Body of pancreas (tissue), 4 donors: ENCODE data around the gene TWF2. TPM values are rescaled to one million over a fixed set of nuclear protein-coding genes. Genes with fewer than 3 reads are reported as not detected.

Source experiments
- ATAC-seq: fragments of 150-250 bp; one replicate; pipeline ENCODE4 v1.9.1; 2016
- DNase-seq, 4 donors: peaks; one replicate each; pipeline ENCODE4 v3.0.0-alpha.2; 2019
- H3K27ac ChIP-seq, 4 donors: fragments of 200-600 bp; sonication (generic); 1 replicate in 3 of 4; 2 replicates in 1 of 4; pipeline versions ENCODE4 v1.5.1 to v1.6.1; 2016 to 2019; ENCODE audit warnings: mild to moderate bottlenecking in 1 of 4, mixed read lengths in 1 of 4, moderate library complexity in 1 of 4
- H3K27me3 ChIP-seq, 2 donors: fragments of 200-600 bp; sonication (generic); one replicate each; pipeline ENCODE4 v1.6.0; 2016; ENCODE audit warnings: mild to moderate bottlenecking in 1 of 2
- H3K36me3 ChIP-seq, 2 donors: fragments of 200-600 bp; sonication (generic); replicated peaks in 1 of 2; 2 replicates each; pipeline ENCODE4 v1.5.1; 2016; ENCODE audit warnings: low read depth in 2 of 2; ENCODE audit not compliant: insufficient read depth in 1 of 2
- H3K4me1 ChIP-seq: fragments of 200-600 bp; sonication (generic); one replicate; pipeline ENCODE4 v1.6.0; 2016
- H3K4me3 ChIP-seq, 2 donors: fragments of 200-600 bp; sonication (generic); 1 replicate in 1 of 2; 2 replicates in 1 of 2; pipeline ENCODE4 v1.5.1; 2016 to 2019
- H3K9me3 ChIP-seq, 3 donors: fragments of 200-600 bp; sonication (generic); 1 replicate in 2 of 3; 2 replicates in 1 of 3; pipeline ENCODE4 v1.5.1; 2016
- POLR2A ChIP-seq, 3 donors: fragments of 450-650 bp; IDR thresholded peaks; one replicate each; pipeline ENCODE4 v1.6.1; 2016; ENCODE audit warnings: antibody characterized with exemption in 3 of 3, mild to moderate bottlenecking in 2 of 3
- WGBS, 2 donors: methylation state at CpG; one replicate each; pipeline ENCODE4 v1.1.5; 2017; 5-methylcytosine and 5-hydroxymethylcytosine counted together
- intact Hi-C: fragments of 100-400 bp; cut with DNase I; formaldehyde crosslinking; loops from one replicate; pipeline ENCODE4 v1.15.1; 2023
- total RNA-seq, 2 donors: library from RNA; depleted of rRNA; stranded (reverse); fragments of >200 nt; gene quantifications; one replicate each; pipeline ENCODE4 v1.1.0, GENCODE V29; 2016
- TF ChIP-seq, protein P1 (sequence below), 7 experiments: fragments of 450-650 bp in 4 of 7; fragments of 200-600 bp in 3 of 7; sonication (generic) in 3 of 7; IDR thresholded peaks; one replicate each; pipeline ENCODE4 v1.5.1; 2016 to 2019; ENCODE audit warnings: antibody characterized with exemption in 7 of 7

Gene TWF2
- total RNA-seq, 2 donors from 2014 or later = 26.7 to 35.8 TPM

DNA sequence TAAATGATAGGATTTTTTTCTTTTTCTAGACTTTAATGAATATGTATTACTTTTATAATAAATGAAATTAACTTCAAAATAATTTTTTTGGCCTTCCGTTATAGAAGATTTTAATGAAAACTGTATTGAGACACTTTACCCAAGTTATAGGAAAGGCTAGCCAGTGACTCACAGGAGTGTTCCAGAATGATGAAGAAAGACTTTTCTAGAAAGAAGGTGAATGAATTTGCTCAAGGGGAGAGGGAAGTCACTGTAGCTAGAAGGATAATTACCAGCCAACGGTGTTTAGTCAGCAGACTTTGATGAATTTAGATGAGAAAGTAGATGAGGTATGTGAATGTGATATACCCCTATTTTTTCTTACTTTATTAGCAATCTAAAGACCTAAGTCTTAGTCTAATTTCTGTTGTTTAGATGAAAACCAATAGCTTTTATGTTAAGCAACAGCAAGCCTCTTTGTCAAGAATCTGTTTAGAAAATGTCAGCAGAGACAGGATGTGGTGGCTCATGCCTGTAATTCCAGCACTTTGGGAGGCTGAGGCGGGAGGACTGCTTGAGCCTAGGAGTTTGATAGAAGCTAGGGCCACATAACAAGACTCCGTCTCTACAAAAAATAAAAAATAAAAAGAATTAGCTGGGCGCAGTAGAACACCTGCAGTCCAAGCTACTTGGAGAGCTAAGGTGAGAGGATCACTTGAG lies 37.8 kb downstream of the TWF2 start:
- H3K4me3 ChIP-seq = no peak overlapping the region
- no peaks in the 10 kb centered on the region for H3K27me3 ChIP-seq
- H3K4me1 ChIP-seq = peaks cover 33% of the 10 kb centered on the region
- ATAC-seq = no peak
- no peaks in the 10 kb centered on the region for H3K9me3 ChIP-seq
- H3K27ac ChIP-seq = no peak overlapping the region
- DNase-seq = no peak
- 89 to 93% methylated on average over 5 of the region's 5 CpGs for WGBS, 2 donors
- no peak for TF ChIP-seq POLR2A (IDR thresholded peaks at IDR 0.05)
- TF ChIP-seq, protein P1, sequence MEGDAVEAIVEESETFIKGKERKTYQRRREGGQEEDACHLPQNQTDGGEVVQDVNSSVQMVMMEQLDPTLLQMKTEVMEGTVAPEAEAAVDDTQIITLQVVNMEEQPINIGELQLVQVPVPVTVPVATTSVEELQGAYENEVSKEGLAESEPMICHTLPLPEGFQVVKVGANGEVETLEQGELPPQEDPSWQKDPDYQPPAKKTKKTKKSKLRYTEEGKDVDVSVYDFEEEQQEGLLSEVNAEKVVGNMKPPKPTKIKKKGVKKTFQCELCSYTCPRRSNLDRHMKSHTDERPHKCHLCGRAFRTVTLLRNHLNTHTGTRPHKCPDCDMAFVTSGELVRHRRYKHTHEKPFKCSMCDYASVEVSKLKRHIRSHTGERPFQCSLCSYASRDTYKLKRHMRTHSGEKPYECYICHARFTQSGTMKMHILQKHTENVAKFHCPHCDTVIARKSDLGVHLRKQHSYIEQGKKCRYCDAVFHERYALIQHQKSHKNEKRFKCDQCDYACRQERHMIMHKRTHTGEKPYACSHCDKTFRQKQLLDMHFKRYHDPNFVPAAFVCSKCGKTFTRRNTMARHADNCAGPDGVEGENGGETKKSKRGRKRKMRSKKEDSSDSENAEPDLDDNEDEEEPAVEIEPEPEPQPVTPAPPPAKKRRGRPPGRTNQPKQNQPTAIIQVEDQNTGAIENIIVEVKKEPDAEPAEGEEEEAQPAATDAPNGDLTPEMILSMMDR (IDR thresholded peaks at IDR 0.05) = no peak
- intact Hi-C loops = no loop called here
- peaks cover 0 to 13% of the 10 kb centered on the region in 2 donors for H3K36me3 ChIP-seq

DNA sequence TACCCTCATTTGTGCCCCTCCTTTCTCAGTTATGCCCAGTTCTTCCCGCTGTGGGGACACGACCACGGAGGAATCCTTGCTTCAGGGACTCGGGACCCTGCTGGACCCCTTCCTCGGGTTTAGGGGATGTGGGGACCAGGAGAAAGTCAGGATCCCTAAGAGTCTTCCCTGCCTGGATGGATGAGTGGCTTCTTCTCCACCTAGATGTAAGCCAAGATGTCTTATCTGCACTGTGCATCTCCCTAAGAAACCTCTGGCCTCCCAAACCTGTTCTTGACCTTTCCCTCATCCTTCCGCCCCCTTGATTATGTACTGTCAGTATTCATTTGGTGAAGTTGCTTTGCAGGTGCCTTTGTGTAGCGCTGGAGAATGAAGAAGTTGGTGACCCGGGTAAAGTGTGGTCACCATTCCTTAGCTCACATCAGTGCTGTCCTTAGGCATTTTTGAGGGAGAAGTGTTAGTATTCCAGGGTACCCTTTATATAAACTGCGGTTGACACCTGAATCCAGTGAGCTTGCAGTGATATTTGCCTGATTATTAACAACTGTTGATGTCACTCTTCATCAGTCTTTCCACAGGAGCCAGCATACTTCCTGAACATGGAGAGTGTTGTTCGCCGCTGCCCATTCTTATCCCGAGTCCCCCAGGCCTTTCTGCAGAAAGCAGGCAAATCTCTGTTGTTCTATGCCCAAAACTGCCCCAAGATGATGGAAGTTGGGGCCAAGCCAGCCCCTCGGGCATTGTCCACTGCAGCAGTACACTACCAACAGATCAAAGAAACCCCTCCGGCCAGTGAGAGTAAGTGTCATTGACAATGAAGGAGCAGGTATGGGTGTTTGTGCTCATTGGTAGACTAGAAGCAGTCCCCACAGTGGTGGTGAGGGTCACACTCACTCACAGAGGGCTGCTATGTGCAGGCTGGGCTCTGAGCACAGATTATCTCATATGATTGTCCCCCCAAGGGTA lies 40.0 kb downstream of the TWF2 start:
- DNase-seq (no peak), ATAC-seq (no peak)
- peak overlapping the region in 3 of 4 donors; percentile 62 to 87 (median 77) for H3K27ac ChIP-seq
- H3K27me3 ChIP-seq = no peaks in the 10 kb centered on the region
- intact Hi-C loops = no loop called here
- H3K36me3 ChIP-seq = peaks cover 0 to 4% of the 10 kb centered on the region in 2 donors
- peak overlapping the region; percentile 61 to 84 for H3K4me3 ChIP-seq
- WGBS, 2 donors = 40 to 47% methylated on average over 14 of the region's 14 CpGs
- peaks cover 23% of the 10 kb centered on the region for H3K4me1 ChIP-seq
- no peak for TF ChIP-seq POLR2A (IDR thresholded peaks at IDR 0.05)
- TF ChIP-seq, protein P1 (IDR thresholded peaks at IDR 0.05) = no peak
- H3K9me3 ChIP-seq = no peaks in the 10 kb centered on the region

GRCh38 chr3:52197842-52198625 lies 40.9 kb downstream of the TWF2 start, which contains the start of gene ALAS1:
Gene ALAS1 (plus strand): TSS chr3:52198160. CDS start chr3:52199242, 1,082 bp downstream.
- ATAC-seq (peak; percentile 95), DNase-seq (peak; percentile 94 to 96 (median 95))
- peak within 1 kb of the TSS; percentile 47 to 87 (median 70) for H3K27ac ChIP-seq
- peaks cover 23% of the 10 kb centered on the region for H3K4me1 ChIP-seq
- TF ChIP-seq, protein P1 (IDR thresholded peaks at IDR 0.05) = peak in 5 of 7 experiments; percentile 8 to 42 (median 32)
- TF ChIP-seq POLR2A (IDR thresholded peaks at IDR 0.05) = peak; percentile 82 to 92 (median 90)
- intact Hi-C loops = no loop called here
- H3K4me3 ChIP-seq = peak within 1 kb of the TSS; percentile 61 to 84
- H3K36me3 ChIP-seq = peaks cover 0 to 3% of the 10 kb centered on the region in 2 donors
- H3K27me3 ChIP-seq = no peaks in the 10 kb centered on the region
- 1 to 2% methylated on average over 22 to 58 of the region's 71 CpGs for WGBS, 2 donors
- no peaks in the 10 kb centered on the region for H3K9me3 ChIP-seq

DNA sequence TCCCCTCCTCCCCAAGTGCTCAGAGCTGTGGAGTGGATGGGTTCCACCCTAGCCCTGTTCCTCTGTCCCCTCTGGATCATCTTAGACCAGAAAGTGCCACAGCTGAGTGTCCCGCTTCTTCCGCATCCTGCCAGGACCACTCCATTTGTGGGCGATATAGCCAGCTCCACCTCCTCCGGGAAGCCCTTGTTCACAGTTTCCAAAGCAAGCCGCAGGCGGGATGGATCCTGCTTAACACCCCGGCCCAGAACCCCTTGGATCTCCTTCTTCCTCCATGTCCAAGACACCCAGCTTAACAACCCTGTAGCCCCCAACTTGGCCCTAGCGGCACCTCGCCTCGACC lies 41.5 kb downstream of the TWF2 start:
- no peak for TF ChIP-seq POLR2A (IDR thresholded peaks at IDR 0.05)
- TF ChIP-seq, protein P1 (IDR thresholded peaks at IDR 0.05) = no peak
- H3K27ac ChIP-seq = peak overlapping the region; percentile 47 to 87 (median 70)
- intact Hi-C loops = no loop called here
- no peaks in the 10 kb centered on the region for H3K27me3 ChIP-seq
- DNase-seq (no peak), ATAC-seq (no peak)
- peaks cover 23% of the 10 kb centered on the region for H3K4me1 ChIP-seq
- H3K36me3 ChIP-seq = peaks cover 0 to under 1% of the 10 kb centered on the region in 2 donors
- peak overlapping the region in 1 of 2 donors; percentile 84 for H3K4me3 ChIP-seq
- H3K9me3 ChIP-seq = no peaks in the 10 kb centered on the region
- 44 to 64% methylated on average over 7 to 10 of the region's 10 CpGs for WGBS, 2 donors
